Smooth muscle cell (in vitro differentiated cells): ENCODE measurements around the gene KLRC2. TPM values are rescaled to one million over a fixed set of nuclear protein-coding genes. Genes with fewer than 3 reads are reported as not detected.

Source experiments
- DNase-seq: peaks from one replicate; lab custom pipeline; 2025; ENCODE audit not compliant: unreplicated experiment; lab: John Stamatoyannopoulos, UW
- H2AFZ ChIP-seq: fragments of 200-600 bp; sonication (generic); 2 replicates; pipeline ENCODE4 v1.6.0; 2016; ENCODE audit warnings: antibody characterized with exemption, low read depth, mild to moderate bottlenecking
- H3F3A ChIP-seq: fragments of 200-600 bp; sonication (generic); 2 replicates; pipeline ENCODE4 v1.6.0; 2017; ENCODE audit warnings: antibody characterized with exemption, low read depth
- H3K27ac ChIP-seq: fragments of 200-600 bp; sonication (generic); 2 replicates; pipeline ENCODE4 v1.5.1; 2016; ENCODE audit warnings: low read depth, mild to moderate bottlenecking
- H3K27me3 ChIP-seq: fragments of 200-600 bp; sonication (generic); 2 replicates; pipeline ENCODE4 v1.6.1; 2016; ENCODE audit warnings: low read depth, mild to moderate bottlenecking
- H3K36me3 ChIP-seq: fragments of 200-600 bp; sonication (generic); 2 replicates; pipeline ENCODE4 v1.5.1; 2016; ENCODE audit warnings: low read depth
- H3K4me1 ChIP-seq: fragments of 200-600 bp; sonication (generic); 2 replicates; pipeline ENCODE4 v1.5.1; 2016; ENCODE audit warnings: low read depth
- H3K4me2 ChIP-seq: fragments of 200-600 bp; sonication (generic); 2 replicates; pipeline ENCODE4 v1.6.0; 2016; ENCODE audit warnings: mild to moderate bottlenecking
- H3K4me3 ChIP-seq: fragments of 200-600 bp; sonication (generic); 2 replicates; pipeline ENCODE4 v1.5.1; 2016; ENCODE audit warnings: mild to moderate bottlenecking
- H3K79me2 ChIP-seq: fragments of 200-600 bp; sonication (generic); 2 replicates; pipeline ENCODE4 v1.6.0; 2016; ENCODE audit warnings: low read depth, mild to moderate bottlenecking
- H3K9ac ChIP-seq: fragments of 200-600 bp; sonication (generic); 2 replicates; pipeline ENCODE4 v1.6.0; 2016; ENCODE audit warnings: low read depth
- H3K9me3 ChIP-seq: fragments of 200-600 bp; sonication (generic); replicated peaks from 2 replicates; pipeline ENCODE4 v1.5.1; 2016; ENCODE audit warnings: low read depth
- H4K20me1 ChIP-seq: fragments of 200-600 bp; sonication (generic); 2 replicates; pipeline ENCODE4 v1.6.0; 2016; ENCODE audit warnings: low read depth
- WGBS: methylation state at CpG from one replicate; pipeline ENCODE4 v1.1.7; 2016; ENCODE audit warnings: low lambda C conversion rate; 5-methylcytosine and 5-hydroxymethylcytosine counted together
- polyA plus RNA-seq: library from polyadenylated mRNA; unstranded; fragments of >200 nt; fragmentation: Nextera tagmentation; extraction: Ambion mirVana; gene quantifications from 2 replicates; pipeline ENCODE4 v1.2.1, GENCODE V29; 2016
- total RNA-seq: library from RNA; depleted of rRNA; stranded (reverse); fragments of >200 nt; gene quantifications from 2 replicates; pipeline ENCODE4 v1.2.3, GENCODE V29; 2014
- TF ChIP-seq, protein P1 (sequence below): fragments of 200-600 bp; sonication (generic); IDR thresholded peaks from 2 replicates; pipeline ENCODE4 v1.5.1; 2017; ENCODE audit warnings: borderline replicate concordance, mild to moderate bottlenecking, antibody characterized with exemption; ENCODE audit not compliant: insufficient read depth, poor library complexity, severe bottlenecking

KLRC2 gene
- total and polyA plus RNA-seq, 2 experiments from 2014 or later = not detected

DNA sequence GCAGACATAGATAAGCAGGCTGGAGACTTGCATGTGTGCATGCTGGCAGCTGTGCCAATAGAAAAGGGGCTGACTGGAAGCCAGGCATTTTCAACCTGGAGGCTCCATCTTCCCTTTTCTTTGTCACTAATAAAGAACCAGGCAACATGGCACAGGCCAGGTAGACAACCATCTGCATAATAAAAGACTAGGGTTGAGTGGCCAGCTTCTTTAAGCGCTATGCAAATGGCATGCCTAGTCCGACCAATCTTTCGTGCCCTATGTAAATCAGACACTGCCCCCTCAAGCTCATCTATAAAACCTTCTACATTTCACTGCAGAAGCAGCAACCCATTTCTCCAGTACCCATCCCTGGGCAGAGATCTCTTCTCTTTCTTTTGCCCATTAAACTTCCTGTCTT is 21.9 kb upstream of the KLRC2 start:
- Histone ChIP-seq H3K9ac (no peak overlapping the region), H3F3A (no peaks in the 10 kb centered on the region), H3K36me3 (no peaks in the 10 kb centered on the region), H2AFZ (no peak overlapping the region), H4K20me1 (no peaks in the 10 kb centered on the region), H3K4me3 (no peak overlapping the region), H3K79me2 (no peaks in the 10 kb centered on the region), H3K4me1 (no peaks in the 10 kb centered on the region), H3K4me2 (no peak overlapping the region), H3K27ac (no peak overlapping the region), H3K27me3 (no peaks in the 10 kb centered on the region), H3K9me3 (no peaks in the 10 kb centered on the region)
- TF ChIP-seq, protein P1, sequence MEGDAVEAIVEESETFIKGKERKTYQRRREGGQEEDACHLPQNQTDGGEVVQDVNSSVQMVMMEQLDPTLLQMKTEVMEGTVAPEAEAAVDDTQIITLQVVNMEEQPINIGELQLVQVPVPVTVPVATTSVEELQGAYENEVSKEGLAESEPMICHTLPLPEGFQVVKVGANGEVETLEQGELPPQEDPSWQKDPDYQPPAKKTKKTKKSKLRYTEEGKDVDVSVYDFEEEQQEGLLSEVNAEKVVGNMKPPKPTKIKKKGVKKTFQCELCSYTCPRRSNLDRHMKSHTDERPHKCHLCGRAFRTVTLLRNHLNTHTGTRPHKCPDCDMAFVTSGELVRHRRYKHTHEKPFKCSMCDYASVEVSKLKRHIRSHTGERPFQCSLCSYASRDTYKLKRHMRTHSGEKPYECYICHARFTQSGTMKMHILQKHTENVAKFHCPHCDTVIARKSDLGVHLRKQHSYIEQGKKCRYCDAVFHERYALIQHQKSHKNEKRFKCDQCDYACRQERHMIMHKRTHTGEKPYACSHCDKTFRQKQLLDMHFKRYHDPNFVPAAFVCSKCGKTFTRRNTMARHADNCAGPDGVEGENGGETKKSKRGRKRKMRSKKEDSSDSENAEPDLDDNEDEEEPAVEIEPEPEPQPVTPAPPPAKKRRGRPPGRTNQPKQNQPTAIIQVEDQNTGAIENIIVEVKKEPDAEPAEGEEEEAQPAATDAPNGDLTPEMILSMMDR = no peak
- WGBS = 82% methylated on average over 3 of the region's 3 CpGs
- DNase-seq = no peak

DNA sequence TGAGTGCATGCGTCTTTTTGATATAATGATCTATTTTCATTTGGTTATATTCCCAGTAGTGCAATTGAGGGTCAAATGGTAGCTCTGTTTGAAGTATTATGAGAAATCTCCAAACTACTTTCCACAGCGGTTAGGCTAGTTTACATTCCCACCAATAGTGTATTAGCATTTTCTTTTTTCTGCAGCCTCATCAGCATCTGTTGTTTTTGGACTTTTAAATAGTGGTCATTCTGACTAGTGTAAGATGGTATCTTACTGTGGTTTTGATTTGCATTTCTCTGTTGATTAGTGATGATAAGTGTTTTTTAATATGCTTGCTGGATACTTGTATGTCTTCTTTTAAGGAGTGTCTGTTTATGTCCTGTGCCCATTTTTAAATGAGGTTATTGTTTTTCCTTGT is 21.0 kb upstream of the KLRC2 start:
- H3K27me3 ChIP-seq = no peaks in the 10 kb centered on the region

DNA sequence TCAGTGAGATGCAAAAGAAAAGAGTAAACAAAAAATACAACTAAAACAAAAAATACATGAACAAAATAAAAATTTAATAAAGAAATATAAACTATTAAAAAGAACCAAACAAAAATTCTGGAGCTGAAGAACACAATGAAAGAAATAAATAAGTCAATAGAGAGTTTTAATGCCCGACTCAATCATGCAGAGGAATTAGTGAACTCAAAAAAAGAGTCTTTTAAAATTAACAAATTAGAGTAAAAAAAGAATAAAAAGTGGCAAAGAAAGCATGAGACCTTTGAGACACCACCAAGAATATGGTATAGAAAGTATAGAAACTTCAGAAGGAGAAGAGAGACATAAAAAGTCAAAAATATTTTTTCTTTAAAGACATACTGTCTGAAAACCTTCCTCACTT is 20.0 kb upstream of the KLRC2 start:
- TF ChIP-seq, protein P1 = no peak
- H4K20me1 ChIP-seq = no peaks in the 10 kb centered on the region
- H3K27me3 ChIP-seq = no peaks in the 10 kb centered on the region

More for the DNA sequence above, 21.0 kb upstream of the KLRC2 start:
- no peaks in the 10 kb centered on the region for H3K9me3 ChIP-seq
- no peaks in the 10 kb centered on the region for H3K79me2 ChIP-seq
- H3K4me3 ChIP-seq = no peak overlapping the region
- H2AFZ ChIP-seq = no peak overlapping the region
- H3K4me1 ChIP-seq = no peaks in the 10 kb centered on the region
- H3K4me2 ChIP-seq = no peak overlapping the region
- no peak for DNase-seq
- no peak overlapping the region for H3K9ac ChIP-seq
- TF ChIP-seq, protein P1 = no peak
- H3F3A ChIP-seq = no peaks in the 10 kb centered on the region
- no peaks in the 10 kb centered on the region for H4K20me1 ChIP-seq
- H3K36me3 ChIP-seq = no peaks in the 10 kb centered on the region
- H3K27ac ChIP-seq = no peak overlapping the region
- 80% methylated on average over 2 of the region's 2 CpGs for WGBS

DNA sequence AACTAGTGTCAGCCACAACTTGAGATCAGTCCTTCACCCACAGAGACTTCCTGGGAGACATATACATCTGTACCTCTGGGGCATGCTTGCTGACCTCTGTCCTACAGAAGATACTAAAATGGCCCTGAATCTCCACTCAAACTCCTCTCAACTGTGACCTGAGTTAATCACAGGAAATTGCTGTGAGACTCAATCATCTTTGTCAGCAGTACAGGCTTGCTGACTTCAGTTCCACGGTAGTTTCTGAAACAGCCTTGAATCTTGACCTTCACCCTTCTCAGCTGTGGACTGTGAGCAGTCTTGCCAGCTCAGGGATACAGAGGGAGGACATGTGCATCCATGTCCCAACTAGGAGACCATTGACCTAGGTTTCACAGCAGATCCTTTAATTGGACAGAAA is 18.7 kb upstream of the KLRC2 start:
- WGBS = 84% methylated on average over 1 of the region's 1 CpG
- Histone ChIP-seq H3K27ac (no peak overlapping the region), H2AFZ (no peak overlapping the region), H3K27me3 (no peaks in the 10 kb centered on the region), H3K9ac (no peak overlapping the region), H4K20me1 (no peaks in the 10 kb centered on the region), H3F3A (no peaks in the 10 kb centered on the region), H3K36me3 (no peaks in the 10 kb centered on the region), H3K4me1 (no peaks in the 10 kb centered on the region), H3K9me3 (no peaks in the 10 kb centered on the region), H3K79me2 (no peaks in the 10 kb centered on the region), H3K4me3 (no peak overlapping the region), H3K4me2 (no peak overlapping the region)
- TF ChIP-seq, protein P1 = no peak
- no peak for DNase-seq

More for the DNA sequence above, 20.0 kb upstream of the KLRC2 start:
- Histone ChIP-seq H3F3A (no peaks in the 10 kb centered on the region), H3K9me3 (no peaks in the 10 kb centered on the region), H3K9ac (no peak overlapping the region), H3K4me2 (no peak overlapping the region), H3K36me3 (no peaks in the 10 kb centered on the region), H3K4me3 (no peak overlapping the region), H3K4me1 (no peaks in the 10 kb centered on the region), H3K27ac (no peak overlapping the region), H3K79me2 (no peaks in the 10 kb centered on the region), H2AFZ (no peak overlapping the region)
- 91% methylated on average over 1 of the region's 1 CpG for WGBS
- no peak for DNase-seq
